CD4-positive, alpha-beta memory T cell (primary cell): Measurements from ENCODE around the gene MUSTN1. TPM values are rescaled to one million over a fixed set of nuclear protein-coding genes. Genes with fewer than 3 reads are reported as not detected.

Experiments
- CTCF ChIA-PET: fragments of 350-600 bp; sonication (Branson Sonifier 250); formaldehyde crosslinking; loops from one replicate; lab custom pipeline; 2021; ENCODE audit warnings: inconsistent platforms; ENCODE audit not compliant: partially characterized antibody; lab: Charles Lee
- POLR2A ChIA-PET: fragments of 350-600 bp; sonication (Branson Sonifier 250); formaldehyde crosslinking; loops from one replicate; lab custom pipeline; 2021; ENCODE audit not compliant: partially characterized antibody; lab: Charles Lee
- DNase-seq, 5 donors: peaks; one replicate each; pipeline versions ENCODE4 v3.0.0 to v3.0.0-alpha.2; 2020 to 2022; ENCODE audit warnings: mixed read lengths in 1 of 5
- H3K27ac ChIP-seq: one replicate; pipeline ENCODE4 v1.7.0; 2013; ENCODE audit warnings: low read depth, low read length
- H3K27me3 ChIP-seq: 2 replicates; pipeline ENCODE4 v1.7.0; 2013; ENCODE audit warnings: mild to moderate bottlenecking, low read length, moderate library complexity; ENCODE audit not compliant: insufficient read depth
- H3K36me3 ChIP-seq: 2 replicates; pipeline ENCODE4 v1.7.0; 2013; ENCODE audit warnings: mild to moderate bottlenecking, low read length, moderate library complexity; ENCODE audit not compliant: insufficient read depth
- H3K4me1 ChIP-seq: 2 replicates; pipeline ENCODE4 v1.7.0; 2013; ENCODE audit warnings: mild to moderate bottlenecking, low read length, moderate library complexity; ENCODE audit not compliant: insufficient read depth
- H3K4me3 ChIP-seq, 2 donors: one replicate each; pipeline ENCODE4 v1.7.0; 2013; ENCODE audit warnings: low read length in 2 of 2, mild to moderate bottlenecking in 1 of 2
- H3K9me3 ChIP-seq, 2 donors: one replicate each; pipeline ENCODE4 v1.7.0; 2013; ENCODE audit warnings: low read length in 2 of 2, control low read depth in 1 of 2; ENCODE audit not compliant: control insufficient read depth in 1 of 2
- H3K27ac Mint-ChIP-seq, 7 donors: one replicate each; pipeline ENCODE4 v1.8.0; 2020 to 2021; ENCODE audit warnings: mixed read lengths in 7 of 7, mild to moderate bottlenecking in 6 of 7, inconsistent platforms in 3 of 7, moderate library complexity in 3 of 7
- H3K27me3 Mint-ChIP-seq, 2 donors: one replicate each; pipeline ENCODE4 v1.8.0; 2020 to 2021; ENCODE audit warnings: mixed read lengths in 2 of 2
- H3K36me3 Mint-ChIP-seq, 2 donors: one replicate each; pipeline ENCODE4 v1.8.0; 2020 to 2021; ENCODE audit warnings: mixed read lengths in 2 of 2, inconsistent platforms in 1 of 2, mild to moderate bottlenecking in 1 of 2
- H3K4me1 Mint-ChIP-seq, 4 donors: one replicate each; pipeline ENCODE4 v1.8.0; 2020 to 2021; ENCODE audit warnings: mixed read lengths in 4 of 4, mild to moderate bottlenecking in 1 of 4
- H3K4me3 Mint-ChIP-seq, 8 donors: one replicate each; pipeline ENCODE4 v1.8.0; 2020 to 2021; ENCODE audit warnings: mixed read lengths in 8 of 8, mild to moderate bottlenecking in 7 of 8, moderate library complexity in 6 of 8, inconsistent platforms in 3 of 8
- H3K9me3 Mint-ChIP-seq, 8 donors: one replicate each; pipeline ENCODE4 v1.8.0; 2020 to 2021; ENCODE audit warnings: mixed read lengths in 8 of 8, mild to moderate bottlenecking in 5 of 8, inconsistent platforms in 3 of 8, moderate library complexity in 1 of 8
- intact Hi-C: fragments of 100-400 bp; cut with micrococcal nuclease; formaldehyde crosslinking; loops from one replicate; pipeline ENCODE4 v1.15.1; 2023
- polyA plus RNA-seq, 2 donors: library from polyadenylated mRNA; unstranded; fragments of 300-500 nt; fragmentation: Illumina TruSeq; gene quantifications; one replicate each; pipeline ENCODE4 v1.2.3, GENCODE V29; 2021
- total RNA-seq, 2 experiments: library from RNA; stranded (reverse); gene quantifications; one replicate each; pipeline ENCODE4 v1.2.3, GENCODE V29; 2021

MUSTN1 gene
- total and polyA plus RNA-seq, 4 experiments from 2014 or later = 1.6 to 3.3 TPM; not detected in 2

- intact Hi-C loops = no loop called here
- peaks cover 22 to 54% of the 10 kb centered on the region in 2 donors for H3K36me3 Mint-ChIP-seq
- H3K27me3 Mint-ChIP-seq = no peaks in the 10 kb centered on the region
- ChIA-PET CTCF (interaction anchor here (1.2 kb wide), 1 partner anchor 251 kb away, joined by 3 read pairs; no protein-coding TSS in a partner anchor), POLR2A (no interaction called here)
- no peaks in the 10 kb centered on the region for H3K9me3 Mint-ChIP-seq
- H3K4me3 ChIP-seq = no peak overlapping the region
- H3K27me3 ChIP-seq = no peaks in the 10 kb centered on the region
- DNase-seq = no peak
- no peak overlapping the region for H3K27ac ChIP-seq
- H3K4me1 ChIP-seq = no peaks in the 10 kb centered on the region
- H3K4me3 Mint-ChIP-seq = no peak overlapping the region
- no peaks in the 10 kb centered on the region for H3K9me3 ChIP-seq
- H3K4me1 Mint-ChIP-seq = peaks cover 0 to 2% (median 0%) of the 10 kb centered on the region in 4 donors
- H3K27ac Mint-ChIP-seq = no peak overlapping the region
- H3K36me3 ChIP-seq = peaks cover 25% of the 10 kb centered on the region
Observed at GRCh38 chr3:52854013-52854412, 19.2 kb upstream of the MUSTN1 start.

GRCh38 chr3:52852419-52852818 is 17.6 kb upstream of the MUSTN1 start:
- Mint-ChIP-seq H3K27me3 (no peaks in the 10 kb centered on the region), H3K4me3 (no peak overlapping the region), H3K4me1 (no peaks in the 10 kb centered on the region), H3K27ac (peak overlapping the region in 1 of 7 donors; percentile 62), H3K9me3 (no peaks in the 10 kb centered on the region), H3K36me3 (peaks cover 29 to 63% of the 10 kb centered on the region in 2 donors)
- ChIA-PET POLR2A (no interaction called here), CTCF (interaction anchor here (0.6 to 1.0 kb wide), 2 partner anchors 231 to 343 kb away, joined by 3 to 4 read pairs; no protein-coding TSS in a partner anchor)
- Histone ChIP-seq H3K4me3 (no peak overlapping the region), H3K36me3 (peaks cover 40% of the 10 kb centered on the region), H3K9me3 (no peaks in the 10 kb centered on the region), H3K27ac (no peak overlapping the region), H3K27me3 (no peaks in the 10 kb centered on the region), H3K4me1 (no peaks in the 10 kb centered on the region)
- DNase-seq = no peak
- intact Hi-C loops = no loop called here

- H3K4me3 Mint-ChIP-seq = no peak overlapping the region
- H3K4me1 ChIP-seq = no peaks in the 10 kb centered on the region
- H3K36me3 ChIP-seq = peaks cover 41% of the 10 kb centered on the region
- H3K9me3 Mint-ChIP-seq = no peaks in the 10 kb centered on the region
- peaks cover 32 to 62% of the 10 kb centered on the region in 2 donors for H3K36me3 Mint-ChIP-seq
- ChIA-PET POLR2A (interaction anchor here (0.5 kb wide), 1 partner anchor 260 kb away, joined by 4 read pairs; no protein-coding TSS in a partner anchor), CTCF (interaction anchor here (0.6 to 2.0 kb wide), 5 partner anchors 42 to 228 kb away, joined by 3 to 6 read pairs (median 3); no protein-coding TSS in a partner anchor)
- H3K27me3 Mint-ChIP-seq = no peaks in the 10 kb centered on the region
- intact Hi-C loops = loop anchor here (1.0 kb wide), 1 partner anchor 221 kb away; no protein-coding TSS in a partner anchor
- peak in 4 of 5 donors; percentile 20 to 27 (median 23) for DNase-seq
- H3K4me3 ChIP-seq = no peak overlapping the region
- no peaks in the 10 kb centered on the region for H3K9me3 ChIP-seq
- no peaks in the 10 kb centered on the region for H3K27me3 ChIP-seq
- no peak overlapping the region for H3K27ac Mint-ChIP-seq
- H3K4me1 Mint-ChIP-seq = no peaks in the 10 kb centered on the region
- no peak overlapping the region for H3K27ac ChIP-seq
Observed at GRCh38 chr3:52851348-52851747, 16.5 kb upstream of the MUSTN1 start.

GRCh38 chr3:52849656-52850055 is 14.8 kb upstream of the MUSTN1 start:
- H3K27me3 Mint-ChIP-seq = no peaks in the 10 kb centered on the region
- intact Hi-C loops = loop anchor here (5.0 kb wide), 1 partner anchor 43 kb away; no protein-coding TSS in a partner anchor
- Histone ChIP-seq H3K27ac (no peak overlapping the region), H3K36me3 (peaks cover 41% of the 10 kb centered on the region), H3K4me3 (no peak overlapping the region), H3K9me3 (no peaks in the 10 kb centered on the region), H3K4me1 (no peaks in the 10 kb centered on the region), H3K27me3 (no peaks in the 10 kb centered on the region)
- H3K27ac Mint-ChIP-seq = no peak overlapping the region
- DNase-seq = no peak
- H3K4me1 Mint-ChIP-seq = no peaks in the 10 kb centered on the region
- ChIA-PET POLR2A (no interaction called here), CTCF (interaction anchor here (1.2 to 2.0 kb wide), 2 partner anchors 13 to 85 kb away, joined by 3 to 5 read pairs; no protein-coding TSS in a partner anchor)
- peaks cover 28 to 51% of the 10 kb centered on the region in 2 donors for H3K36me3 Mint-ChIP-seq
- no peaks in the 10 kb centered on the region for H3K9me3 Mint-ChIP-seq
- H3K4me3 Mint-ChIP-seq = no peak overlapping the region

- Mint-ChIP-seq H3K36me3 (peaks cover 32 to 54% of the 10 kb centered on the region in 2 donors), H3K9me3 (no peaks in the 10 kb centered on the region), H3K27me3 (no peaks in the 10 kb centered on the region), H3K4me1 (peaks cover 0 to 1% (median 0%) of the 10 kb centered on the region in 4 donors), H3K27ac (no peak overlapping the region), H3K4me3 (no peak overlapping the region)
- Histone ChIP-seq H3K27ac (no peak overlapping the region), H3K4me1 (no peaks in the 10 kb centered on the region), H3K36me3 (peaks cover 43% of the 10 kb centered on the region), H3K9me3 (no peaks in the 10 kb centered on the region), H3K27me3 (no peaks in the 10 kb centered on the region), H3K4me3 (no peak overlapping the region)
- CTCF ChIA-PET = interaction anchor here (0.7 to 1.5 kb wide), 3 partner anchors 10 to 45 kb away, joined by 3 to 5 read pairs (median 3); partner anchors contain the start of gene MUSTN1
- no peak for DNase-seq
- POLR2A ChIA-PET = no interaction called here
- intact Hi-C loops = loop anchor here (5.0 kb wide), 1 partner anchor 44 kb away; no protein-coding TSS in a partner anchor
Observed at GRCh38 chr3:52848617-52849016, 13.8 kb upstream of the MUSTN1 start.

GRCh38 chr3:52847726-52848125 is 12.9 kb upstream of the MUSTN1 start:
- no peaks in the 10 kb centered on the region for H3K27me3 ChIP-seq
- Mint-ChIP-seq H3K27me3 (no peaks in the 10 kb centered on the region), H3K9me3 (no peaks in the 10 kb centered on the region), H3K4me1 (peaks cover 0 to 1% (median 0%) of the 10 kb centered on the region in 4 donors), H3K27ac (no peak overlapping the region), H3K36me3 (peaks cover 34 to 52% of the 10 kb centered on the region in 2 donors), H3K4me3 (no peak overlapping the region)
- POLR2A ChIA-PET = no interaction called here
- H3K4me1 ChIP-seq = no peaks in the 10 kb centered on the region
- H3K36me3 ChIP-seq = peaks cover 52% of the 10 kb centered on the region
- CTCF ChIA-PET = interaction anchor here (1.1 to 1.5 kb wide), 3 partner anchors 9 to 110 kb away, joined by 3 to 5 read pairs (median 3); partner anchors contain the start of gene MUSTN1
- no peak overlapping the region for H3K27ac ChIP-seq
- H3K9me3 ChIP-seq = no peaks in the 10 kb centered on the region
- DNase-seq = no peak
- intact Hi-C loops = loop anchor here (5.0 kb wide), 1 partner anchor 45 kb away; no protein-coding TSS in a partner anchor
- H3K4me3 ChIP-seq = no peak overlapping the region

- ChIA-PET CTCF (interaction anchor here (1.1 kb wide), 1 partner anchor 109 kb away, joined by 3 read pairs; no protein-coding TSS in a partner anchor), POLR2A (no interaction called here)
- H3K4me3 ChIP-seq = no peak overlapping the region
- no peaks in the 10 kb centered on the region for H3K9me3 ChIP-seq
- Mint-ChIP-seq H3K27me3 (no peaks in the 10 kb centered on the region), H3K4me3 (no peak overlapping the region), H3K9me3 (no peaks in the 10 kb centered on the region), H3K36me3 (peaks cover 33 to 53% of the 10 kb centered on the region in 2 donors), H3K27ac (peak overlapping the region in 1 of 7 donors; percentile 29), H3K4me1 (peaks cover 0 to 1% (median 0%) of the 10 kb centered on the region in 4 donors)
- H3K27me3 ChIP-seq = no peaks in the 10 kb centered on the region
- intact Hi-C loops = loop anchor here (5.0 kb wide), 1 partner anchor 45 kb away; no protein-coding TSS in a partner anchor
- peaks cover 51% of the 10 kb centered on the region for H3K36me3 ChIP-seq
- no peak for DNase-seq
- H3K27ac ChIP-seq = no peak overlapping the region
- no peaks in the 10 kb centered on the region for H3K4me1 ChIP-seq
Observed at GRCh38 chr3:52847241-52847640, 12.4 kb upstream of the MUSTN1 start.
